OCI-LY7 (cell line): Measurements from ENCODE around the gene ATP1B4. TPM values are rescaled to one million over a fixed set of nuclear protein-coding genes. Genes with fewer than 3 reads are reported as not detected.

ENCODE experiments used
- BruUV-seq: library from RNA; stranded (reverse); fragments of 400-500 nt; replicated peaks from 2 replicates; lab custom pipeline; 2021; lab: Mats Ljungman, UMichigan
- CTCF ChIA-PET: fragments of 300-600 bp; sonication (Branson Sonifier 250); formaldehyde crosslinking; loops from one replicate; lab custom pipeline; 2022; ENCODE audit warnings: antibody characterized with exemption; ENCODE audit not compliant: unreplicated experiment; lab: Charles Lee
- POLR2A ChIA-PET: fragments of 300-600 bp; sonication (Branson Sonifier 250); formaldehyde crosslinking; loops from one replicate; lab custom pipeline; 2022; ENCODE audit warnings: antibody characterized with exemption; lab: Charles Lee
- DNase-seq: peaks from one replicate; pipeline ENCODE4 v3.0.0-alpha.2; 2015; ENCODE audit warnings: low spot score
- H2AFZ ChIP-seq: fragments of 200-600 bp; sonication (generic), shearing (Covaris generic); 2 replicates; pipeline ENCODE4 v1.6.1; 2014; ENCODE audit warnings: mild to moderate bottlenecking, antibody characterized with exemption, low read length, moderate library complexity
- H3K27ac ChIP-seq: fragments of 200-600 bp; sonication (generic); 2 replicates; pipeline ENCODE4 v1.5.1; 2014; ENCODE audit warnings: mixed run types, low read depth, mild to moderate bottlenecking, moderate library complexity, low read length, inconsistent platforms; ENCODE audit not compliant: poor library complexity, severe bottlenecking
- H3K36me3 ChIP-seq: fragments of 200-600 bp; sonication (generic); 2 replicates; pipeline ENCODE4 v1.6.1; 2014; ENCODE audit warnings: mild to moderate bottlenecking, antibody characterized with exemption, low read length, moderate library complexity, mixed read lengths; ENCODE audit not compliant: insufficient read depth
- H3K4me1 ChIP-seq: fragments of 200-600 bp; sonication (generic); 2 replicates; pipeline ENCODE4 v1.5.1; 2014; ENCODE audit warnings: mild to moderate bottlenecking, low read length; ENCODE audit not compliant: insufficient read depth, poor library complexity, severe bottlenecking
- H3K4me2 ChIP-seq: fragments of 200-600 bp; sonication (generic); 2 replicates; pipeline ENCODE4 v1.6.1; 2014; ENCODE audit warnings: mild to moderate bottlenecking, low read length
- H3K4me3 ChIP-seq: fragments of 200-600 bp; sonication (generic); 2 replicates; pipeline ENCODE4 v1.5.1; 2014; ENCODE audit warnings: mild to moderate bottlenecking, low read depth, low read length; ENCODE audit not compliant: poor library complexity, severe bottlenecking
- H3K79me2 ChIP-seq: fragments of 200-600 bp; sonication (generic); 2 replicates; pipeline ENCODE4 v1.6.1; 2016; ENCODE audit warnings: low read depth, mild to moderate bottlenecking, low read length, moderate library complexity, mixed read lengths; ENCODE audit not compliant: insufficient read depth
- H3K9me2 ChIP-seq: fragments of 200-600 bp; sonication (generic); 2 replicates; pipeline ENCODE4 v1.6.1; 2016; ENCODE audit warnings: mild to moderate bottlenecking, low read length, mixed read lengths; ENCODE audit not compliant: insufficient read depth
- H3K9me3 ChIP-seq: fragments of 200-600 bp; sonication (generic); 2 replicates; pipeline ENCODE4 v1.6.1; 2014; ENCODE audit warnings: mild to moderate bottlenecking, mixed run types, low read length, mixed read lengths
- H4K20me1 ChIP-seq: fragments of 200-600 bp; sonication (generic); 2 replicates; pipeline ENCODE4 v1.6.1; 2014; ENCODE audit warnings: mild to moderate bottlenecking, antibody characterized with exemption, low read length, moderate library complexity, mixed read lengths; ENCODE audit not compliant: insufficient read depth
- CTCF ChIP-seq: fragments of 200-600 bp; sonication (generic); conservative IDR thresholded peaks from 2 replicates; pipeline ENCODE4 v1.5.1; 2014; ENCODE audit warnings: mild to moderate bottlenecking, antibody characterized with exemption, low read length, moderate library complexity, mixed read lengths
- EZH2phosphoT487 ChIP-seq: fragments of 200-600 bp; sonication (generic); IDR thresholded peaks from 2 replicates; pipeline ENCODE4 v1.6.1; 2018; ENCODE audit warnings: low read depth, borderline replicate concordance, mild to moderate bottlenecking, mixed run types, antibody characterized with exemption, low read length, moderate library complexity, mixed read lengths
- intact Hi-C: fragments of 100-400 bp; cut with micrococcal nuclease; formaldehyde crosslinking; loops from one replicate; pipeline ENCODE4 v1.10.0; 2022; ENCODE audit not compliant: unreplicated experiment
- total RNA-seq, 2 experiments: library from RNA; depleted of rRNA in 1 of 2; stranded (reverse); fragments of >200 nt in 1 of 2; shearing (Covaris generic) in 1 of 2; gene quantifications; 2 replicates each; pipeline ENCODE4 v1.2.3, GENCODE V29; 2014 to 2022

Gene ATP1B4
- total RNA-seq, 2 experiments from 2014 or later = not detected

- no peak overlapping the region for H3K4me3 ChIP-seq
Observed at GRCh38 chrX:120377179-120377578, 15.3 kb downstream of the ATP1B4 start.

GRCh38 chrX:120377715-120378114 is 15.8 kb downstream of the ATP1B4 start:
- intact Hi-C loops = no loop called here
- Histone ChIP-seq H3K4me3 (no peak overlapping the region), H3K27ac (no peak overlapping the region), H4K20me1 (no peaks in the 10 kb centered on the region), H2AFZ (no peak overlapping the region), H3K36me3 (no peaks in the 10 kb centered on the region), H3K9me2 (no peaks in the 10 kb centered on the region), H3K4me1 (peaks cover 4% of the 10 kb centered on the region), H3K79me2 (no peaks in the 10 kb centered on the region), H3K9me3 (no peaks in the 10 kb centered on the region), H3K4me2 (no peak overlapping the region)
- POLR2A ChIA-PET = interaction anchor here (0.5 to 0.7 kb wide), 3 partner anchors 76 to 760 kb away, joined by 3 to 4 read pairs (median 3); no protein-coding TSS in a partner anchor
- TF ChIP-seq EZH2phosphoT487 (no peak), CTCF (no peak)
- CTCF ChIA-PET = no interaction called here
- BruUV-seq = no TSS peak
- DNase-seq = no peak

More at GRCh38 chrX:120377179-120377578, 15.3 kb downstream of the ATP1B4 start:
- Histone ChIP-seq H3K79me2 (no peaks in the 10 kb centered on the region), H4K20me1 (no peaks in the 10 kb centered on the region), H3K9me3 (no peaks in the 10 kb centered on the region), H3K36me3 (no peaks in the 10 kb centered on the region), H2AFZ (no peak overlapping the region), H3K27ac (no peak overlapping the region), H3K4me2 (no peak overlapping the region), H3K4me1 (peaks cover 4% of the 10 kb centered on the region), H3K9me2 (no peaks in the 10 kb centered on the region)
- no peak for DNase-seq
- POLR2A ChIA-PET = interaction anchor here (0.6 to 0.7 kb wide), 3 partner anchors 79 to 759 kb away, joined by 3 to 4 read pairs (median 3); no protein-coding TSS in a partner anchor
- CTCF ChIA-PET = no interaction called here
- TF ChIP-seq CTCF (no peak), EZH2phosphoT487 (no peak)
- no TSS peak for BruUV-seq
- intact Hi-C loops = no loop called here

GRCh38 chrX:120378570-120378969 is 16.7 kb downstream of the ATP1B4 start:
- no TSS peak for BruUV-seq
- DNase-seq = no peak
- H3K79me2 ChIP-seq = no peaks in the 10 kb centered on the region
- H4K20me1 ChIP-seq = no peaks in the 10 kb centered on the region
- H3K4me2 ChIP-seq = no peak overlapping the region
- no peak overlapping the region for H3K4me3 ChIP-seq
- ChIA-PET POLR2A (no interaction called here), CTCF (no interaction called here)
- TF ChIP-seq CTCF (no peak), EZH2phosphoT487 (no peak)
- H3K9me3 ChIP-seq = no peaks in the 10 kb centered on the region
- no peaks in the 10 kb centered on the region for H3K36me3 ChIP-seq
- no peak overlapping the region for H3K27ac ChIP-seq
- intact Hi-C loops = no loop called here
- no peak overlapping the region for H2AFZ ChIP-seq
- H3K4me1 ChIP-seq = peaks cover 4% of the 10 kb centered on the region
- no peaks in the 10 kb centered on the region for H3K9me2 ChIP-seq
